GM11168 (cell line): ENCODE measurements around the gene ADAM19.

ENCODE experiments used
- in situ Hi-C: fragments of 300-500 bp; cut with MboI; formaldehyde crosslinking; loops from one replicate; pipeline ENCODE4 v1.12.0; 2022; ENCODE audit warnings: low sequenced_read_pairs; ENCODE audit not compliant: unreplicated experiment

Gene ADAM19

GRCh38 chr5:157473383-157474320, 101.9 kb downstream of the ADAM19 start:
- in situ Hi-C loops, result no loop called here

DNA sequence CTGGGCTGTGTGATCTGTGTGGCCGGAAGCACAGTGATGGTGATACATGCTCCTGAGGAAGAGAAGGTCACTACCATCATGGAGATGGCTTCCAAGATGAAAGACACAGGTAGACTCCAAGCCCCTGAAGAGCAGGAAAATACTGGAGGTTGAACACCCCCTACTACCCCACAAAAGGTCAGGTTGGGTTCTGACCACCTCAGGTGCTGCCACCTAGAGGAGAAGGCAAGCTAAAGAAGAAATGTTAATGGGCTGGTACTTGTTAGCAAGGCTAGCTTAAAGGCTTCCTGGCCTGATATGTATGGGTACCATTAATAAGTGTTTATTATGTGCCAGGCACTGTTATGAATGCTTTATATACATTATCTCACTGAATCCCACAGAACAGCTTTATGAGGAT, 103.9 kb downstream of the ADAM19 start:
- in situ Hi-C loops, result no loop called here

GRCh38 chr5:157470631-157471030, 104.9 kb downstream of the ADAM19 start:
- in situ Hi-C loops, result no loop called here

DNA sequence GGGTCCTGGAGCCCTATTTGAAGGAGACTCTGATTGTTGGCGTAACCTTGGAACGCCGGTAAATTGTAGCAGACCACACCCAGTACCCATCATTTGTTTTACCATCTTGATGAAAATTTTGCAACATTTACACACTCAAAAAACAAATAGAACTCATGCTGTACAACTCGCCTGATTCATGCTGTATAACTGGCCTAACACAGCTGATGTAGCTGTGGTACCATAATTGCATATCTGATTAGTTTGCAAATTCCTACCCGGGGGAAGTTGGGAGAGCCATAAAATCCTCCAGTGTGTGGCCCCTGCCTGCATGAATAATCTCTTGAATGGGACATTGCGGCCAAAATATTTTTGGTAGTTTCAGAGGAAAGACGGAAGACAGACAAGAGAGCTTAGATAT, 105.9 kb downstream of the ADAM19 start:
- in situ Hi-C loops, result no loop called here

- in situ Hi-C loops, result no loop called here
Observed at GRCh38 chr5:157469073-157469472, 106.5 kb downstream of the ADAM19 start.

DNA sequence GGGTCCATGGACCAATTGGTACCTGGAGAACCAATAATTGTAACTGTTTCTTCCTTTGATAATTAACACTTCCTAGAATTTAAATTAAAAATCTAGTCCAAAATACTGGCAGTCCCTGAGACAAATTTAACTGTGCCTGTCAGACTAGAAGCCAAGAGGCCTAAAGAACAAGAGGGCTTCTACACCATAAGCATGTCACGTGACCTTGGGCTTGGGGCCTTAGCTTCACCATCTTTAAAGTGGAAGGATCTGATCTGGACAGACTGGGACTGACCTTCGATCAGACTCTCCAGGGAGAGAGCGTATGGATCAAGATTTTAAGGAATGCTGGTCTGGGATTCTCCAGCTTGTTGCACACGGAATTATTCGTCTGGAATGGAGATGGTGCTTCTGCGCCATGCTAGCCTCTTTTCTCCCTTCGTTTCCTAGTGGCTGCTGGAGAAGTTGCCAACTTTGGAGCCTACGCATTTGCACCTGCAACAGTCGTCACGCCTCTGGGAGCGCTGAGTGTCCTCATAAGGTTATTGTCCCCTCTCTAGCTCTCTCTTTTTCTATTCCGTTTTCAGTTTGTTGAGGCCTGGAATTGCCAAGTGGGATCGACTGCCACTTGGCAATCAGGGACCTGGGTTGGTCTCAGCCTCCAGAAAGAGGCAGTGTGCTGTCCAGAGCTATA, 107.1 kb downstream of the ADAM19 start:
- in situ Hi-C loops, result no loop called here

GRCh38 chr5:157464519-157465171, 110.9 kb downstream of the ADAM19 start:
- in situ Hi-C loops, result no loop called here

GRCh38 chr5:157463621-157464518, 111.7 kb downstream of the ADAM19 start:
- in situ Hi-C loops, result no loop called here

- in situ Hi-C loops, result no loop called here
Observed at GRCh38 chr5:157463081-157463480, 112.5 kb downstream of the ADAM19 start.

- in situ Hi-C loops, result no loop called here
Observed at GRCh38 chr5:157460921-157461792, 114.4 kb downstream of the ADAM19 start.

DNA sequence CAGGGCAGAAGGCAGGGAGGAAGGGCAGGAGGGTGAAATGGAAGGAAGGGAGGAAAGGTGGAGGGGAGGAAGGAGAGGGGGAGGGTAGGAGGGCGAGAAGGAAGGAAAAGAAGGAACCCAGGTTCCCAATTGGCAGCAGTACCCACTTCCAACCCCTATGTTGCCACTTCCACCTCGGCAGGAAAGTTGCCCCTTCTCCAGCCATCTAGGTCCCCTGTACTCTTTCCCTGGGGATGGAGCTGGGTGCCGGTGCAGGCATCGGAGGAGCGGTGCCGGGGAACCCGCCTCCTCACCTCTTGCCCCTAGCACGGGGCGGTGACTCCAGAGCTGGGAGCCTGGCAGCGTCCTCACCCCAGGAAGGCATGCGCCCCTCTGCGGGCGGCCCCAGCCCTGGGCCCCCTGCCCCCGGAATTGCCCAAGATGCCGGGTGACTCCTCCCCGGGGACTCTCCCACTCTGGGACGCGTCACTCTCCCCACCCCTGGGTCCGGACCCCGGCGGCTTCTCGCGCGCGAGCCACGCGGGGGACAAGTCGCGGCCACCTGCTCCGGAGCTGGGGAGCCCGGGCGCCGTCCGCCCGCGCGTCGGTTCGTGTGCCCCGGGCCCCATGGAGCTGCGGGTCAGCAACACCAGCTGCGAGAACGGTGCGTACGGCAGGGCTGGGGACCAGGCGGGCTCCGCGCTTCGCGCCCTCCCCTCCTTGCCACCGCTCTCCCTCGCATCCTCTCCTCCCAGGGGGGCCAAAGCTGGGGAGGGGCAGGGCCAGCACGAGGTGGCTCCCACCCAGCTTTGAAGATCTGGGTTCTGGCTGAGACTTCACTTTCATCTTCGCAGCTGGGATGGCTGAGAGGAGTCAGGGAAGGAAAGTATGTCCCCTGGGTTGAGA, 115.6 kb downstream of the ADAM19 start, which contains the start of gene NIPAL4:
Gene NIPAL4, plus strand, starts transcription at position 499 of the 885 bp plus-strand sequence. Its CDS starts 108 bp downstream, at position 607.
- in situ Hi-C loops, result no loop called here

DNA sequence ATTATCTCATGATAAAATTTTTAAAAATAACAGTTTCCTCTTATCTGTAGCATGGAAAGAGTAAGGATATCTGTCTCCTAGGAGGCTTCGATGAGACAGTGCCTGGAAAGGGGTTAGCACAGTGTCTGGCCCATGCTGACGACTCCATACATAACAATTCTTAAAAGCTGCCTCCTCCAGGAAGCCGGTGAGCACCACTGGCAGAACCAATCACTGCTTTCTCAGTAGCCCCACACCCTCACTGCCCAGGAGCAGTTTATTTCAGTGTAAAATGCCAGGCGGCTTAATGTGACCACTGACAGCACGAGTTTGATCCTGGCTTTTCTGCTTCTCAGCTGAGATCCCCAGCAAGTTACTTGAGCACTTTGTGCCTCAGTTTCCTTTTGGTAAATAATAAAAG, 116.7 kb downstream of the ADAM19 start:
- in situ Hi-C loops, result no loop called here

GRCh38 chr5:157457391-157457790, 118.2 kb downstream of the ADAM19 start:
- in situ Hi-C loops, result no loop called here

- in situ Hi-C loops, result no loop called here
Observed at GRCh38 chr5:157456301-157456700, 119.3 kb downstream of the ADAM19 start.

DNA sequence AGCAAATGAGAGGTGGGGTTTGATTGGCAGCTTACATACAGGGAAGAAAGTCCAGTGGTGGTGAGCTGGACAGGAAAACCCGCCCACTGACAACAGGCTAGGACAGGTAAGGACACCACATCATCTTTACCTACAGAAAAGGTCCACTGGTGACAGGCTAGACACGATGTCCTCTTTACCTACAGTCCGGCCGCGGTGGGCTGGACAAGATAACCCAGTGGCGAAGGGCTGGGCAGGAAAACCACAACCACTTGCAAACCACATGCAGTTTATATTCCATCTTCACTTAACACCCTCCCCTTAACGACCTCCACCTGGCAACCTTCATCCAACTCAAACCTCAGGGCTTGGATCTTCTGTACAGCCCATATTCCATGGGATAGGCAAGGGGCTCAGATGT, 120.5 kb downstream of the ADAM19 start:
- in situ Hi-C loops, result no loop called here

- in situ Hi-C loops, result no loop called here
Observed at GRCh38 chr5:157454273-157454672, 121.3 kb downstream of the ADAM19 start.

GRCh38 chr5:157451806-157452205, 123.8 kb downstream of the ADAM19 start:
- in situ Hi-C loops, result no loop called here

DNA sequence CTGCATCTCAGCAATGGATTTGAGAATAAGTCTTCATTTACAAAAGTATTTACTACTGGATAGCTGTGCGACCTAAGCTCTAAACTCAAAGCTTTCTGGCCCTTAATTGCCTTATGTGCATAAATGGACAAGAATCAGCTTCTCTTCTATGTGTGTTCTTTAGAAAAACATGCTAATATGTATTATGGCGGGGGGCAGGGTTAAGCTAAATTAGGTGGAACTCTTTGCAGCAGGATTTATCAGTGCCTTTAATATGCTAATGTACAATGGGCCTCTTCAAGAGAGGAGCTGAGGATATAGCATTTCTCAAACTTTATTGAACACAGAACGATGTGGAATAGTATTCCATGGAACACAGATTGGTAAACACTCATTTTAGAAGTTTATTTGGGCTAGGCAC, 125.6 kb downstream of the ADAM19 start:
- in situ Hi-C loops, result no loop called here
